GM12878 (cell line): Measurements from ENCODE around the gene CDH5. TPM values are rescaled to one million over a fixed set of nuclear protein-coding genes. Genes with fewer than 3 reads are reported as not detected.

Source experiments
- ATAC-seq: fragments of 200-7000 bp; cut with Tn5 transposase; 3 replicates; pipeline ENCODE4 v1.9.1; 2020; ENCODE audit warnings: mild to moderate bottlenecking, moderate library complexity
- BruUV-seq: library from RNA; stranded (reverse); fragments of 400-500 nt; replicated peaks from 2 replicates; lab custom pipeline; 2021; lab: Mats Ljungman, UMichigan
- CTCF ChIA-PET: fragments of 300-600 bp; sonication (Branson Sonifier 250); formaldehyde crosslinking; extraction: SDS; loops from one replicate; lab custom pipeline; 2021; ENCODE audit warnings: inconsistent platforms; lab: Yijun Ruan, JAX
- POLR2A ChIA-PET: fragments of 350-600 bp; formaldehyde crosslinking; extraction: SDS; loops from one replicate; lab custom pipeline; 2021; ENCODE audit warnings: inconsistent platforms; lab: Charles Lee
- RAD21 ChIA-PET: fragments of 300-600 bp; sonication (Branson Sonifier 250); formaldehyde crosslinking; loops from one replicate; lab custom pipeline; 2023; ENCODE audit warnings: antibody characterized with exemption; ENCODE audit not compliant: unreplicated experiment; lab: Charles Lee
- SMC1A ChIA-PET: fragments of 300-600 bp; sonication (Branson Sonifier 250); formaldehyde crosslinking; loops from one replicate; lab custom pipeline; 2023; ENCODE audit not compliant: unreplicated experiment, uncharacterized antibody; lab: Charles Lee
- DNase-seq: peaks from one replicate; pipeline ENCODE4 v3.0.0-alpha.2; 2011; ENCODE audit warnings: low read depth, low spot score
- FAIRE-seq: peaks from 3 replicates; lab custom pipeline; 2011; peaks lifted over from hg19 to GRCh38; lab: Jason Lieb, UNC
- H2AFZ ChIP-seq: 2 replicates; pipeline ENCODE4 v1.6.0; 2011; ENCODE audit warnings: low read depth, low read length, control low read depth; ENCODE audit not compliant: control insufficient read depth
- H3K27ac ChIP-seq: 2 replicates; pipeline ENCODE4 v1.5.1; 2011; ENCODE audit warnings: control low read depth; ENCODE audit not compliant: control insufficient read depth, insufficient read depth
- H3K27me3 ChIP-seq, 2 experiments: replicated peaks in 1 of 2; 2 replicates each; pipeline versions ENCODE4 v1.6.0 to v1.6.1; 2011; ENCODE audit warnings: low read length in 1 of 2; ENCODE audit not compliant: control insufficient read depth in 2 of 2, insufficient read depth in 2 of 2
- H3K36me3 ChIP-seq, 2 experiments: 2 replicates each; pipeline ENCODE4 v1.5.1; 2011; ENCODE audit warnings: low read length in 1 of 2; ENCODE audit not compliant: control insufficient read depth in 2 of 2, insufficient read depth in 2 of 2
- H3K4me1 ChIP-seq: 2 replicates; pipeline ENCODE4 v1.6.1; 2011; ENCODE audit warnings: mild to moderate bottlenecking, low read length, moderate library complexity, mixed read lengths; ENCODE audit not compliant: control insufficient read depth, insufficient read depth
- H3K4me2 ChIP-seq: 2 replicates; pipeline ENCODE4 v1.6.0; 2011; ENCODE audit warnings: control low read depth; ENCODE audit not compliant: control insufficient read depth, insufficient read depth
- H3K4me3 ChIP-seq: fragments of 200-600 bp; sonication (generic); 2 replicates; pipeline ENCODE4 v1.5.1; 2016
- H3K79me2 ChIP-seq: 2 replicates; pipeline ENCODE4 v1.6.0; 2011; ENCODE audit warnings: low read length; ENCODE audit not compliant: control insufficient read depth, insufficient read depth
- H3K9ac ChIP-seq: 2 replicates; pipeline ENCODE4 v1.8.0; 2011; ENCODE audit warnings: low read length, control low read depth, mixed read lengths; ENCODE audit not compliant: control insufficient read depth, insufficient read depth
- H3K9me3 ChIP-seq: replicated peaks from 3 replicates; pipeline ENCODE4 v1.5.1; 2011; ENCODE audit warnings: mild to moderate bottlenecking, low read length; ENCODE audit not compliant: control insufficient read depth, insufficient read depth
- H4K20me1 ChIP-seq: 2 replicates; pipeline ENCODE4 v1.6.0; 2011; ENCODE audit not compliant: control insufficient read depth, insufficient read depth
- HDAC6 ChIP-seq: fragments of 200-600 bp; sonication (generic); IDR thresholded peaks from one replicate; pipeline ENCODE4 v1.8.0; 2017; ENCODE audit warnings: antibody characterized with exemption; ENCODE audit not compliant: unreplicated experiment
- HDGF ChIP-seq: fragments of 450-650 bp; IDR thresholded peaks from 2 replicates; pipeline ENCODE4 v1.6.1; 2016; ENCODE audit warnings: antibody characterized with exemption
- MYB ChIP-seq: fragments of 150-350 bp; IDR thresholded peaks from 2 replicates; pipeline ENCODE4 v1.6.1; 2014; ENCODE audit warnings: mild to moderate bottlenecking, low read depth, low read length, borderline replicate concordance
- POLR2AphosphoS5 ChIP-seq: IDR thresholded peaks from 2 replicates; pipeline ENCODE4 v1.6.1; 2011; ENCODE audit warnings: mild to moderate bottlenecking, low read length, inconsistent platforms
- RCOR1 ChIP-seq: conservative IDR thresholded peaks from 2 replicates; pipeline ENCODE4 v1.6.1; 2012; ENCODE audit warnings: low read depth, low read length, improper control_type of control experiment
- SMAD1 ChIP-seq: fragments of 450-650 bp; IDR thresholded peaks from 2 replicates; pipeline ENCODE4 v1.6.1; 2018; ENCODE audit warnings: mild to moderate bottlenecking, low read depth; ENCODE audit not compliant: partially characterized antibody
- SRF ChIP-seq, 2 experiments: IDR thresholded peaks; 2 replicates each; pipeline ENCODE4 v1.6.1; 2011; ENCODE audit warnings: low read depth in 2 of 2, low read length in 2 of 2, mild to moderate bottlenecking in 1 of 2, moderate library complexity in 1 of 2
- ZBTB40 ChIP-seq: fragments of 450-650 bp; IDR thresholded peaks from 2 replicates; pipeline ENCODE4 v1.6.1; 2016; ENCODE audit warnings: mild to moderate bottlenecking, moderate library complexity, borderline replicate concordance
- WGBS: methylation state at CpG from one replicate; pipeline ENCODE4 v1.1.6; 2016; ENCODE audit warnings: low lambda C conversion rate; ENCODE audit not compliant: insufficient replicate concordance, insufficient coverage; ENCODE audit errors: missing lambda C conversion rate; 5-methylcytosine and 5-hydroxymethylcytosine counted together
- in situ Hi-C: fragments of 300-500 bp; cut with MboI; formaldehyde crosslinking; loops from 9 replicates; pipeline ENCODE4 v1.14.3; 2018; ENCODE audit warnings: mixed read lengths
- intact Hi-C: fragments of 100-400 bp; cut with micrococcal nuclease; formaldehyde crosslinking; loops from one replicate; pipeline ENCODE4 v1.14.2; 2022; ENCODE audit not compliant: unreplicated experiment
- polyA plus RNA-seq, 11 experiments: library from polyadenylated mRNA; depleted of rRNA in 4 of 11; unstranded in 6 of 11; stranded (reverse) in 5 of 11; fragments of >200 nt; fragmentation: Nextera tagmentation in 4 of 11; fragmentation: Illumina TruSeq in 1 of 11; extraction: Ambion mirVana in 4 of 11; extraction: Trizol in 1 of 11; gene quantifications; 1 replicate in 1 of 11; 2 replicates in 10 of 11; pipeline versions ENCODE4 v1.2.1 to v1.2.3, GENCODE V29; 2011 to 2016; ENCODE audit warnings: inconsistent platforms in 2 of 11, missing spikeins in 2 of 11, low read depth in 1 of 11
- total RNA-seq, 4 experiments: library from RNA; depleted of rRNA in 3 of 4; stranded (reverse); fragments of >200 nt in 3 of 4; fragmentation: Illumina TruSeq in 1 of 4; extraction: Trizol in 1 of 4; gene quantifications; 2 replicates each; pipeline versions ENCODE4 v1.2.1 to v1.2.3, GENCODE V29; 2013 to 2021
- TF ChIP-seq, protein P1 (sequence below), 3 experiments: IDR thresholded peaks in 2 of 3; conservative IDR thresholded peaks in 1 of 3; 2 replicates each; pipeline ENCODE4 v1.5.1; 2011; ENCODE audit warnings: low read depth in 3 of 3, low read length in 3 of 3, mild to moderate bottlenecking in 3 of 3, control low read depth in 2 of 3, moderate library complexity in 2 of 3, inconsistent platforms in 1 of 3, mixed read lengths in 1 of 3; ENCODE audit not compliant: control insufficient read depth in 2 of 3, insufficient read depth in 1 of 3; ENCODE audit errors: extremely low read depth in 1 of 3
- TF ChIP-seq, protein P2 (sequence below): fragments of 450-650 bp; formaldehyde crosslinking; IDR thresholded peaks from 2 replicates; pipeline ENCODE4 v1.4.0; 2022; ENCODE audit warnings: mild to moderate bottlenecking, moderate library complexity
- TF ChIP-seq, protein P3 (sequence below): fragments of 450-650 bp; IDR thresholded peaks from 2 replicates; pipeline ENCODE4 v1.6.1; 2018; ENCODE audit warnings: mild to moderate bottlenecking, low read depth, moderate library complexity; ENCODE audit not compliant: partially characterized antibody

CDH5 gene
- total and polyA plus RNA-seq, 10 of the 15 experiments (the other 5 are each of a cell fraction or from before 2014, with no cell fraction given), result not detected

- 0% methylated on average over 2 of the region's 2 CpGs for WGBS
- Histone ChIP-seq H3K4me2 (no peak overlapping the region), H3K79me2 (no peaks in the 10 kb centered on the region), H3K27ac (no peak overlapping the region), H3K4me1 (no peaks in the 10 kb centered on the region), H3K4me3 (no peak overlapping the region), H3K27me3 (no peaks in the 10 kb centered on the region), H3K36me3 (no peaks in the 10 kb centered on the region), H4K20me1 (no peaks in the 10 kb centered on the region), H3K9ac (no peak overlapping the region), H2AFZ (no peak overlapping the region), H3K9me3 (no peaks in the 10 kb centered on the region)
- BruUV-seq, result no TSS peak
- ATAC-seq, result no peak
- in situ Hi-C loops (no loop called here), intact Hi-C loops (no loop called here)
- ChIA-PET CTCF (interaction anchor here (0.7 to 3.8 kb wide), 5 partner anchors 9 to 349 kb away, joined by 3 to 33 read pairs (median 3); no protein-coding TSS in a partner anchor), RAD21 (no interaction called here), POLR2A (no interaction called here), SMC1A (no interaction called here)
- DNase-seq, result no peak
- FAIRE-seq, result no peak
- TF ChIP-seq ZBTB40 (no peak), SMAD1 (no peak), MYB (no peak), POLR2AphosphoS5 (no peak), HDAC6 (no peak), HDGF (no peak), SRF (IDR thresholded peaks at IDR 0.05; ENCODE audit: low read depth in 2 of 2, low read length in 2 of 2) (no peak), RCOR1 (no peak)
- TF ChIP-seq, protein P1, sequence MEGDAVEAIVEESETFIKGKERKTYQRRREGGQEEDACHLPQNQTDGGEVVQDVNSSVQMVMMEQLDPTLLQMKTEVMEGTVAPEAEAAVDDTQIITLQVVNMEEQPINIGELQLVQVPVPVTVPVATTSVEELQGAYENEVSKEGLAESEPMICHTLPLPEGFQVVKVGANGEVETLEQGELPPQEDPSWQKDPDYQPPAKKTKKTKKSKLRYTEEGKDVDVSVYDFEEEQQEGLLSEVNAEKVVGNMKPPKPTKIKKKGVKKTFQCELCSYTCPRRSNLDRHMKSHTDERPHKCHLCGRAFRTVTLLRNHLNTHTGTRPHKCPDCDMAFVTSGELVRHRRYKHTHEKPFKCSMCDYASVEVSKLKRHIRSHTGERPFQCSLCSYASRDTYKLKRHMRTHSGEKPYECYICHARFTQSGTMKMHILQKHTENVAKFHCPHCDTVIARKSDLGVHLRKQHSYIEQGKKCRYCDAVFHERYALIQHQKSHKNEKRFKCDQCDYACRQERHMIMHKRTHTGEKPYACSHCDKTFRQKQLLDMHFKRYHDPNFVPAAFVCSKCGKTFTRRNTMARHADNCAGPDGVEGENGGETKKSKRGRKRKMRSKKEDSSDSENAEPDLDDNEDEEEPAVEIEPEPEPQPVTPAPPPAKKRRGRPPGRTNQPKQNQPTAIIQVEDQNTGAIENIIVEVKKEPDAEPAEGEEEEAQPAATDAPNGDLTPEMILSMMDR (IDR thresholded peaks at IDR 0.05 in 2 of 3, conservative IDR thresholded peaks at IDR 0.05 in 1 of 3; ENCODE audit: control insufficient read depth in 2 of 3, extremely low read depth in 1 of 3, insufficient read depth in 1 of 3, low read depth in 3 of 3, low read length in 3 of 3), result no peak
- TF ChIP-seq, protein P2, sequence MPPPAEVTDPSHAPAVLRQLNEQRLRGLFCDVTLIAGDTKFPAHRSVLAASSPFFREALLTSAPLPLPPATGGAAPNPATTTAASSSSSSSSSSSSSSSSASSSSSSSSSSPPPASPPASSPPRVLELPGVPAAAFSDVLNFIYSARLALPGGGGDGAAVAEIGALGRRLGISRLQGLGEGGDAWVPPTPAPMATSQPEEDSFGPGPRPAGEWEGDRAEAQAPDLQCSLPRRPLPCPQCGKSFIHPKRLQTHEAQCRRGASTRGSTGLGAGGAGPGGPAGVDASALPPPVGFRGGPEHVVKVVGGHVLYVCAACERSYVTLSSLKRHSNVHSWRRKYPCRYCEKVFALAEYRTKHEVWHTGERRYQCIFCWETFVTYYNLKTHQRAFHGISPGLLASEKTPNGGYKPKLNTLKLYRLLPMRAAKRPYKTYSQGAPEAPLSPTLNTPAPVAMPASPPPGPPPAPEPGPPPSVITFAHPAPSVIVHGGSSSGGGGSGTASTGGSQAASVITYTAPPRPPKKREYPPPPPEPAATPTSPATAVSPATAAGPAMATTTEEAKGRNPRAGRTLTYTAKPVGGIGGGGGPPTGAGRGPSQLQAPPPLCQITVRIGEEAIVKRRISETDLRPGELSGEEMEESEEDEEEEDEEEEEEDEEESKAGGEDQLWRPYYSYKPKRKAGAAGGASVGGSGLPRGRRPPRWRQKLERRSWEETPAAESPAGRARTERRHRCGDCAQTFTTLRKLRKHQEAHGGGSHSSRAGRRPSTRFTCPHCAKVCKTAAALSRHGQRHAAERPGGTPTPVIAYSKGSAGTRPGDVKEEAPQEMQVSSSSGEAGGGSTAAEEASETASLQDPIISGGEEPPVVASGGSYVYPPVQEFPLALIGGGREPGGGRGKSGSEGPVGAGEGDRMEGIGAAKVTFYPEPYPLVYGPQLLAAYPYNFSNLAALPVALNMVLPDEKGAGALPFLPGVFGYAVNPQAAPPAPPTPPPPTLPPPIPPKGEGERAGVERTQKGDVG (CRISPR knock-in tag), result no peak
- TF ChIP-seq, protein P3, sequence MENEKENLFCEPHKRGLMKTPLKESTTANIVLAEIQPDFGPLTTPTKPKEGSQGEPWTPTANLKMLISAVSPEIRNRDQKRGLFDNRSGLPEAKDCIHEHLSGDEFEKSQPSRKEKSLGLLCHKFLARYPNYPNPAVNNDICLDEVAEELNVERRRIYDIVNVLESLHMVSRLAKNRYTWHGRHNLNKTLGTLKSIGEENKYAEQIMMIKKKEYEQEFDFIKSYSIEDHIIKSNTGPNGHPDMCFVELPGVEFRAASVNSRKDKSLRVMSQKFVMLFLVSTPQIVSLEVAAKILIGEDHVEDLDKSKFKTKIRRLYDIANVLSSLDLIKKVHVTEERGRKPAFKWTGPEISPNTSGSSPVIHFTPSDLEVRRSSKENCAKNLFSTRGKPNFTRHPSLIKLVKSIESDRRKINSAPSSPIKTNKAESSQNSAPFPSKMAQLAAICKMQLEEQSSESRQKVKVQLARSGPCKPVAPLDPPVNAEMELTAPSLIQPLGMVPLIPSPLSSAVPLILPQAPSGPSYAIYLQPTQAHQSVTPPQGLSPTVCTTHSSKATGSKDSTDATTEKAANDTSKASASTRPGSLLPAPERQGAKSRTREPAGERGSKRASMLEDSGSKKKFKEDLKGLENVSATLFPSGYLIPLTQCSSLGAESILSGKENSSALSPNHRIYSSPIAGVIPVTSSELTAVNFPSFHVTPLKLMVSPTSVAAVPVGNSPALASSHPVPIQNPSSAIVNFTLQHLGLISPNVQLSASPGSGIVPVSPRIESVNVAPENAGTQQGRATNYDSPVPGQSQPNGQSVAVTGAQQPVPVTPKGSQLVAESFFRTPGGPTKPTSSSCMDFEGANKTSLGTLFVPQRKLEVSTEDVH, result no peak
Observed at GRCh38 chr16:66352304-66352703, 14.2 kb upstream of the CDH5 start.
